HCT116 (cell line): ENCODE data around the gene COLEC11. TPM values are rescaled to one million over a fixed set of nuclear protein-coding genes. Genes with fewer than 3 reads are reported as not detected.

Experiments used
- ATAC-seq: fragments of 200-7000 bp; cut with Tn5 transposase; 2 replicates; pipeline ENCODE4 v1.9.1; 2020; ENCODE audit warnings: mild to moderate bottlenecking, moderate library complexity
- BruUV-seq: library from RNA; stranded (reverse); fragments of 400-500 nt; replicated peaks from 2 replicates; lab custom pipeline; 2021; lab: Mats Ljungman, UMichigan
- CTCF ChIA-PET: fragments of 300-600 bp; sonication (Branson Sonifier 250); formaldehyde crosslinking; loops from one replicate; lab custom pipeline; 2021; ENCODE audit warnings: antibody characterized with exemption; lab: Charles Lee
- POLR2A ChIA-PET: fragments of 300-600, 350-600 bp; sonication (Branson Sonifier 250); formaldehyde crosslinking; loops from one replicate; lab custom pipeline; 2021; ENCODE audit warnings: antibody characterized with exemption; lab: Charles Lee
- RAD21 ChIA-PET, 2 experiments: fragments of 300-600 bp; sonication (Branson Sonifier 250); formaldehyde crosslinking; loops; one replicate each; lab custom pipeline; 2023; ENCODE audit warnings: low total read pairs in 2 of 2; ENCODE audit not compliant: uncharacterized antibody in 2 of 2, unreplicated experiment in 2 of 2, low non-redundant PET in 1 of 2; lab: Charles Lee
- DNase-seq: peaks from one replicate; pipeline ENCODE4 v3.0.0-alpha.2; 2010; ENCODE audit warnings: low read depth, low spot score
- H2AFZ ChIP-seq: fragments of 200-600 bp; shearing (Covaris generic), sonication (generic); 2 replicates; pipeline ENCODE4 v1.6.1; 2017; ENCODE audit warnings: low read depth, mixed run types, mixed read lengths, antibody characterized with exemption, low read length; ENCODE audit not compliant: poor library complexity, severe bottlenecking
- H3K27ac ChIP-seq: 2 replicates; pipeline ENCODE4 v1.5.1; 2012; ENCODE audit warnings: low read depth, low read length
- H3K27me3 ChIP-seq: fragments of 200-600 bp; sonication (generic); 2 replicates; pipeline ENCODE4 v1.6.1; 2016; ENCODE audit warnings: mixed run types, low read length, mixed read lengths; ENCODE audit not compliant: insufficient read depth
- H3K36me3 ChIP-seq, 2 experiments: fragments of 200-500 bp in 1 of 2; fragments of 200-600 bp in 1 of 2; sonication (Bioruptor generic) in 1 of 2; sonication (generic) in 1 of 2; 2 replicates each; pipeline versions ENCODE4 v1.5.1 to v1.6.1; 2014 to 2016; ENCODE audit warnings: low read length in 2 of 2, inconsistent platforms in 1 of 2, mixed read lengths in 1 of 2, mixed run types in 1 of 2; ENCODE audit not compliant: insufficient read depth in 2 of 2, control insufficient read depth in 1 of 2
- H3K4me1 ChIP-seq, 2 experiments: fragments of 200-600 bp in 1 of 2; sonication (generic) in 1 of 2; 2 replicates each; pipeline versions ENCODE4 v1.5.1 to v1.6.1; 2012 to 2017; ENCODE audit warnings: low read length in 2 of 2, inconsistent platforms in 1 of 2, mild to moderate bottlenecking in 1 of 2, mixed read lengths in 1 of 2, mixed run types in 1 of 2, moderate library complexity in 1 of 2; ENCODE audit not compliant: insufficient read depth in 2 of 2, control insufficient read depth in 1 of 2
- H3K4me2 ChIP-seq: fragments of 200-600 bp; sonication (generic); 2 replicates; pipeline ENCODE4 v1.6.1; 2017; ENCODE audit warnings: mixed run types, low read length, mixed read lengths
- H3K4me3 ChIP-seq, 2 experiments: fragments of 200-600 bp in 1 of 2; sonication (generic) in 1 of 2; replicated peaks in 1 of 2; 2 replicates each; pipeline ENCODE4 v1.5.1; 2011 to 2016; ENCODE audit warnings: low read length in 2 of 2, control low read depth in 1 of 2, low read depth in 1 of 2, mild to moderate bottlenecking in 1 of 2, mixed read lengths in 1 of 2, mixed run types in 1 of 2
- H3K79me2 ChIP-seq: fragments of 200-600 bp; sonication (generic); 2 replicates; pipeline ENCODE4 v1.6.1; 2017; ENCODE audit warnings: mild to moderate bottlenecking, mixed run types, low read length, moderate library complexity, mixed read lengths; ENCODE audit not compliant: insufficient read depth
- H3K9ac ChIP-seq: fragments of 200-600 bp; sonication (generic); 2 replicates; pipeline ENCODE4 v1.6.1; 2016; ENCODE audit warnings: low read length, mixed read lengths
- H3K9me2 ChIP-seq: fragments of 200-600 bp; sonication (generic), shearing (Covaris generic); 2 replicates; pipeline ENCODE4 v1.6.1; 2017; ENCODE audit warnings: mixed run types, mild to moderate bottlenecking, moderate library complexity; ENCODE audit not compliant: insufficient read depth
- H3K9me3 ChIP-seq, 2 experiments: fragments of 200-500 bp in 1 of 2; fragments of 200-600 bp in 1 of 2; sonication (Bioruptor generic) in 1 of 2; sonication (generic) in 1 of 2; 2 replicates each; pipeline ENCODE4 v1.6.1; 2014 to 2017; ENCODE audit warnings: low read length in 2 of 2, mixed read lengths in 2 of 2, inconsistent platforms in 1 of 2, low read depth in 1 of 2, mild to moderate bottlenecking in 1 of 2, mixed run types in 1 of 2, moderate library complexity in 1 of 2; ENCODE audit not compliant: control insufficient read depth in 1 of 2, insufficient read depth in 1 of 2
- H4K20me1 ChIP-seq: fragments of 200-600 bp; sonication (generic), shearing (Covaris generic); 2 replicates; pipeline ENCODE4 v1.6.1; 2017; ENCODE audit warnings: mixed run types, mild to moderate bottlenecking, moderate library complexity; ENCODE audit not compliant: insufficient read depth
- CBX3 ChIP-seq: IDR thresholded peaks from 2 replicates; pipeline ENCODE4 v1.6.1; 2012; ENCODE audit warnings: low read depth
- EGR1 ChIP-seq: IDR thresholded peaks from 2 replicates; pipeline ENCODE4 v1.6.1; 2012; ENCODE audit warnings: low read depth
- FOSL1 ChIP-seq: IDR thresholded peaks from 2 replicates; pipeline ENCODE4 v1.6.1; 2012; ENCODE audit warnings: low read depth
- SIN3A ChIP-seq: IDR thresholded peaks from 2 replicates; pipeline ENCODE4 v1.6.1; 2012; ENCODE audit warnings: low read depth
- SRF ChIP-seq: IDR thresholded peaks from 2 replicates; pipeline ENCODE4 v1.6.1; 2012; ENCODE audit warnings: low read depth
- YY1 ChIP-seq: IDR thresholded peaks from 2 replicates; pipeline ENCODE4 v1.6.1; 2011; ENCODE audit warnings: low read length, low read depth, moderate library complexity, mild to moderate bottlenecking; ENCODE audit not compliant: insufficient replicate concordance; ENCODE audit errors: extremely low read depth
- ZNF274 ChIP-seq: fragments of 200-500 bp; sonication (Bioruptor generic); IDR thresholded peaks from 2 replicates; pipeline ENCODE4 v1.6.1; 2014; ENCODE audit warnings: mild to moderate bottlenecking, low read depth, low read length, inconsistent platforms
- intact Hi-C: fragments of 100-400 bp; cut with micrococcal nuclease; formaldehyde crosslinking; loops from 2 replicates; pipeline ENCODE4 v1.10.0; 2022
- total RNA-seq: library from RNA; stranded (reverse); gene quantifications from one replicate; pipeline ENCODE4 v1.2.1, GENCODE V29; 2021; ENCODE audit not compliant: unreplicated experiment
- TF ChIP-seq, protein P1 (sequence below): IDR thresholded peaks from 2 replicates; pipeline ENCODE4 v1.6.1; 2012

COLEC11 gene
- total RNA-seq, 1 experiment from 2014 or later = 0.15 TPM

DNA sequence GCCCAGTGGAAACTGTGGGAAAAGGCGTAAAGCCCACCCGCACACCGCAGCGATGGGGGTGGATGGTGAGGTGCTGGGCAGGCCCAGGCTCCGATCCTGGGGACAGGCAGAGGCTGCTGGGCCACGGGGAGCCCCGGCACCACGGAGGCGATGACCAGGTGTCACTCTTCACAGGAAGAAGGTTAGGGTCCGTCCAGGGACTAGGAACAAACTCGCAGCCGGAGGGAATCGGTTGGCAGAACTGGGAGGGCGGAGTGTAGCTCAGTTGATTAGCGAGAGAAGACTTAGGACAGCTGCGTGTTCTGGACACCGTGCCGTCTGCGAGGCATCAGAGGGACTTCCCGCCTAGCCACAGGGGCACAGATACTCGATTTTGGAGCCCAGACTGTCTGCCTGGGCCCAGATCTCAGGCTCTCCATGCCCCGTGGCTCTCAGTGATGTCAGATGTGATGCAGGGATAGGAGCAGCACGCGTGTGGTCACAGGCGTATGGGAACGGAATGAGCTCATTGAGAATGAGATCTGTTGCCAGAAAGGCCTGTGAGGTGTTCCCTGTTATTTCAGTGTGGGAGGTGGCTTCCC is 47.0 kb downstream of the COLEC11 start:
- no peaks in the 10 kb centered on the region for H3K36me3 ChIP-seq
- DNase-seq (no peak), ATAC-seq (no peak)
- no peaks in the 10 kb centered on the region for H3K9me3 ChIP-seq
- POLR2A ChIA-PET = no interaction called here
- no peaks in the 10 kb centered on the region for H3K27me3 ChIP-seq
- intact Hi-C loops = no loop called here
- H3K4me1 ChIP-seq = no peaks in the 10 kb centered on the region
- no peak overlapping the region for H3K4me2 ChIP-seq
- no peak overlapping the region for H3K27ac ChIP-seq
- no TSS peak for BruUV-seq
- H3K79me2 ChIP-seq = no peaks in the 10 kb centered on the region
- H2AFZ ChIP-seq = no peak overlapping the region
- TF ChIP-seq CBX3 = no peak
- no peak for TF ChIP-seq YY1
- no peak for TF ChIP-seq ZNF274
- CTCF ChIA-PET = no interaction called here
- no peak overlapping the region for H3K4me3 ChIP-seq
- H3K9me2 ChIP-seq = no peaks in the 10 kb centered on the region
- H3K9ac ChIP-seq = no peak overlapping the region
- H4K20me1 ChIP-seq = no peaks in the 10 kb centered on the region
- RAD21 ChIA-PET = no interaction called here

DNA sequence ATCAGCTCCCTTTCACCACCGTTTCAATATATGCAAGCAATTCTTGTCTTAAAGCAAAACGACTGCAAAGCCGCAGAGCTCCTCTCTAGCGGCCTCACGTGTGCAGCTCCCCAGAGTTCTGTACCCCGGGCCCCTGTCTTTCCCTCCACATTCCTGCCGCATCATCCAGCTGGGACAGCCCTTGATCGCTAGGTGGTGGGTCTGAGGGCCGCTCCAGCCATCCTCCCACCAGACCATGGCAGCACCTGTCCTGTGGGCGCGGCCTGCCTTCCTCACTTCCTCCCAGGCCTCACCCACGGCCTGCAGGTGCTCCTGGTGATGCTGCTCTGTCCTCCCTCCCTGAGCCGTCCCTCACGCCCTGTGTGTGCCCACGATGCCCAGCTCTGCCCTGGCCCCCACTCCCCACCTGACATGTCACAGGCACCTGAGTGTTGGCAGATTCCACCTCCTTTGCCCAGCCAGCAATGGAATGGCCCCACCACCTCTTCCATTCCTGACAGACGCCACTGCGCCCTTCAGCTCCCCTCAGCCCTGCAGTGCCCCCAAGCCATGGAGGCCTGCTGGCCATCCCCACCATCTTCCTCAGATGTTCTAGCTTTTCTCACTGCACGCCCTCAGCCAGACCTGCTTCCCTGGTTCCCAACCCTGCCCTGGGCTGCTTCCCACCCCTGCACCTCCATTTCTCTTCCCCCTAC is 47.8 kb downstream of the COLEC11 start:
- ATAC-seq (no peak), DNase-seq (no peak)
- H3K4me3 ChIP-seq = no peak overlapping the region

More for the DNA sequence above, 47.8 kb downstream of the COLEC11 start:
- H3K4me1 ChIP-seq = no peaks in the 10 kb centered on the region
- H3K9me2 ChIP-seq = no peaks in the 10 kb centered on the region
- ChIA-PET POLR2A (no interaction called here), CTCF (no interaction called here), RAD21 (no interaction called here)
- H3K9ac ChIP-seq = no peak overlapping the region
- H3K79me2 ChIP-seq = no peaks in the 10 kb centered on the region
- no peaks in the 10 kb centered on the region for H3K27me3 ChIP-seq
- no peak overlapping the region for H2AFZ ChIP-seq
- H4K20me1 ChIP-seq = no peaks in the 10 kb centered on the region
- H3K9me3 ChIP-seq = no peaks in the 10 kb centered on the region
- no peak overlapping the region for H3K4me2 ChIP-seq
- no peaks in the 10 kb centered on the region for H3K36me3 ChIP-seq
- TF ChIP-seq, protein P1, sequence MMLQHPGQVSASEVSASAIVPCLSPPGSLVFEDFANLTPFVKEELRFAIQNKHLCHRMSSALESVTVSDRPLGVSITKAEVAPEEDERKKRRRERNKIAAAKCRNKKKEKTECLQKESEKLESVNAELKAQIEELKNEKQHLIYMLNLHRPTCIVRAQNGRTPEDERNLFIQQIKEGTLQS = no peak
- no peak for TF ChIP-seq SIN3A
- TF ChIP-seq FOSL1 = no peak
- TF ChIP-seq SRF = no peak
- no peak for TF ChIP-seq ZNF274
- no peak for TF ChIP-seq EGR1
- intact Hi-C loops = no loop called here
- no peak overlapping the region for H3K27ac ChIP-seq
- BruUV-seq = no TSS peak
